Measurements from ENCODE around the gene PRICKLE4.

The PRICKLE4 gene, protein sequence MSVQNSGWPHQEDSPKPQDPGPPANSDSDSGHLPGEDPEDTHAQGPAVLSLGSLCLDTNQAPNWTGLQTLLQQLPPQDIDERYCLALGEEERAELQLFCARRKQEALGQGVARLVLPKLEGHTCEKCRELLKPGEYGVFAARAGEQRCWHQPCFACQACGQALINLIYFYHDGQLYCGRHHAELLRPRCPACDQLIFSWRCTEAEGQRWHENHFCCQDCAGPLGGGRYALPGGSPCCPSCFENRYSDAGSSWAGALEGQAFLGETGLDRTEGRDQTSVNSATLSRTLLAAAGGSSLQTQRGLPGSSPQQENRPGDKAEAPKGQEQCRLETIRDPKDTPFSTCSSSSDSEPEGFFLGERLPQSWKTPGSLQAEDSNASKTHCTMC

DNA sequence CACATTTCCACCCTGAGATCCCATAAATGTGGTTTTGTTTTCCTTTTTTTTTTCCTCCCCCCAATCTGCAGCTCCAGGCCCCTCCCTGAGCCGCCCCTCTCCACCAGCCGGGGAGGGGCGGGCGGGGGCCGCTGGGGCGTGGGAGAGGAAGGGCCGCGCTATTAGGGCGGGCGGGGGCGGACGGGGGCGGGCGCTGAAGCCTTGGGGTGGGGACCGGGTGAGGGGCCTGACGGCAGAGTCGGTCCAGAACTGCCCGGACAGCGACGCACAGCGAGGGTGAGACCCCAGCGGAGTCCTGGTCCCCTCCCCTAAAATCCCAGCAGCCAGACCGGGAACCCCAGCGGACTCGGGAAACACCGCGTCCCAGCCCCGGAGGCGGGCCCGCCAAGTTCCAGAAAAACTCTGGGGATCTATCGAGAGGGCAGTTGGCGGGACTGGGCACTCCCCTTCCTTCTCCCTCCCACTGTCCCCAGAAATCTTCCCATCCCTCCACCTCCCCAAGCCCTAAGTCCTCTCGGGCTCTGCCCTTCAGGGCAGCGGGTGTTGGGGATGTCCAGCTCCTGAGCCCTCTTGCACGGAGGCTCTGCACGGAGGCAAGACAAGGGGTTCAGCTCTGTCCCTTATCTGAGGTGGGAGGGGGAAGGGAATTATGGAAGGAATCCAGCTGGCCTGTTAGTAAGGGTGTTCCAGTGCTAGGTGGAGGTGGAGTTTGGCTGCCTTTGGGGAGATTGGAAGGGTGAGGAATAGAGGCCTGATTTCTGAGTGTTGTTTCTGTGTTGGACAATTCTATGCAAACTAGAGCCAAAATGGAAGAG lies at the start of gene PRICKLE4:
PRICKLE4 (plus strand) TSS at position 232 of the 815 bp plus-strand sequence. CDS start 2,692 bp downstream, outside the sequence.
- FAIRE-seq: no peak

DNA sequence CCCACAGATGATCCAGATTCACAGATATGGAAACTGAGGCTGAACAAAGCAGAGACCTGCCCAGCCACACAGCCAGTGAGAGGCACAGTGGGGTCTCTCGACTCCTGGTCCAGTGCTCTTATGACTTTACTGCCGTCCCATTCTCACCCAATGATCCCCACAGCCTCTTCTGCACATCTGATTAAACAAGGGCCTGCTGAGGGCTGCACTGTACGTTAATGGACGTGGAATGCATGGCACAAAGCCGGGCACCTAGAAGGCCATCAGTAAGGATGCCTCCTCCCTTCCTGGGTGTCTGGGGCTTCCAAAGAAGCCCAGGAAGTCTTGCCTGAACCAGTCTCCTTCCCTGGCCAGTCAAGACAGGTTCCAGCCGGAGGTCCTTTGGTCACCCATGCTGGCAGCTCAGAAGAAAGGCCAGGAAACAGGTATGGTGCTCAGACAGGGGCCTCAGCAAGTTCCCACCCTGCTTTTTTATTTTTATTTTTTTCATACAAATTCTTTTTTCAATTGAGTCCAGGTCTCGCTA lies 49.0 kb upstream of the PRICKLE4 start:
- FAIRE-seq: no peak

DNA sequence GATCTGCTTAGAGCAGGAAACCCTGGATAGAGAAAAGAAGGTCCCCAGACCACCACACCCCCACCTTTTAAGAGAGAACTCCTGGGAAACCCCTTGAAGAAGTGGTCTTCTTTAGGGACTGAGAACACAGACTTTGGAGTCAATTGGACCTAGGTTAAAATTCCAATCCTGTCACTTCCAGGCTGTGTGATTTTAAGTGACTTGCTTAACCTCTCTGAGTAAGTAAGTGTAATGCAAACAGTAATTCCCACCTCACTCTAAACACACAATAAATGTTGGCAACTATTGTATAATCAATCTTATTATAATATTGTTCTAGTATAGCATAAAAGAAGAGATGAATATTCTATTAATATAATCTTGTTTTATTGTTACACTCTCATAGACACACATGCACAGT lies 48.4 kb upstream of the PRICKLE4 start:
- FAIRE-seq: no peak

DNA sequence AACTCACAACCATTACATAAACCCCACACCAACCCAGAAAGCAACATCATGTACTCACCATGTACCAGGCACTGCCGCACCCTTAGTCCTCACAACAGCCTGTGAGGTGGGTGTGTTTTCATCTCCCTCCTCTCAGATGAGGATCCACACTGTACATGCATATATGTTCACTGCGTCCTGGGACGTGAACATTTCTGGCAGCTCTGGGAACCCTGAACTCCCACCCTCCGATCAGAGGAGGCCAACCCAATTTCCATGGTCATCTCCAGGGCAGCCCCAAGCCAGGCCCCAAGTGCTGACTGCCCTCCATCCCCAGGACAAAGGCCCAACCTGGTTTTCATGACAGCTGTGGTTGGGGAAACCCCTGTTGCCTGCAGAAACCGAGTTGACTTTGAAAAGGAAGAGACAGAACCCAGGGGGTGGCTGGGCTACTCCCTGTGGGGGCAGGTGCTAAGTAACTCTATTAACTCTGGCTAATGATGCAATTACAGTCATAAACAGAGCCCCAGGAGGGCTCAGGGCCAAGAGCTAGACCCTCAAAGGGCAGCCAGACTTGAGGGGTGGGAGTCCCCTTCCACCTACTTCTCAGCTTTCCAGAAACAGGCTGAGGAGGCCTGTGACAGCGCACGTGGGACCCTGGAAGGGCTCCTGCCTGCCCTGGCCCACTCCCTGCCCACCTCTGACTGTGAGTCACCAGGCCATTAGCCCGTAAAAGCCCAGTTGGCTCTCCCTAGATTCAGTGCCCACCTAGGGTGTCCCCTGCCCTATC lies 47.8 kb upstream of the PRICKLE4 start:
- no peak for FAIRE-seq

DNA sequence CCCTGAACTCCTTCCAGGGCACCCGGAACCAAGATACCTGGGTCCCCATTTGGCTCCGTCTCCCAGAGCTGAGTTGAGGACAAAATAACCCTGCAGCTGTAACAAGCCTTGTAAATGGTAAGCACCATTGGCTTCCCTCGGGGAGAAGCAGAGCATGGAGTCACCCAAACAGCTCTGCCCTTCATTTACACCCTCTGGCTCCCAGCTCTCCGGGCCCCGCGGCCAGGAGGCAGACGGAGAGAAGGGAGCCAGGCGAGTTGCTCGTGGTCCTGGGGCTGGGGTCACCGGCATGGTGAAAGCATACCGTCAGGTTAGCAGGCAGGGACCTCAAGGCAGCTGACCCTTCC lies 47.2 kb upstream of the PRICKLE4 start:
- no peak for FAIRE-seq

DNA sequence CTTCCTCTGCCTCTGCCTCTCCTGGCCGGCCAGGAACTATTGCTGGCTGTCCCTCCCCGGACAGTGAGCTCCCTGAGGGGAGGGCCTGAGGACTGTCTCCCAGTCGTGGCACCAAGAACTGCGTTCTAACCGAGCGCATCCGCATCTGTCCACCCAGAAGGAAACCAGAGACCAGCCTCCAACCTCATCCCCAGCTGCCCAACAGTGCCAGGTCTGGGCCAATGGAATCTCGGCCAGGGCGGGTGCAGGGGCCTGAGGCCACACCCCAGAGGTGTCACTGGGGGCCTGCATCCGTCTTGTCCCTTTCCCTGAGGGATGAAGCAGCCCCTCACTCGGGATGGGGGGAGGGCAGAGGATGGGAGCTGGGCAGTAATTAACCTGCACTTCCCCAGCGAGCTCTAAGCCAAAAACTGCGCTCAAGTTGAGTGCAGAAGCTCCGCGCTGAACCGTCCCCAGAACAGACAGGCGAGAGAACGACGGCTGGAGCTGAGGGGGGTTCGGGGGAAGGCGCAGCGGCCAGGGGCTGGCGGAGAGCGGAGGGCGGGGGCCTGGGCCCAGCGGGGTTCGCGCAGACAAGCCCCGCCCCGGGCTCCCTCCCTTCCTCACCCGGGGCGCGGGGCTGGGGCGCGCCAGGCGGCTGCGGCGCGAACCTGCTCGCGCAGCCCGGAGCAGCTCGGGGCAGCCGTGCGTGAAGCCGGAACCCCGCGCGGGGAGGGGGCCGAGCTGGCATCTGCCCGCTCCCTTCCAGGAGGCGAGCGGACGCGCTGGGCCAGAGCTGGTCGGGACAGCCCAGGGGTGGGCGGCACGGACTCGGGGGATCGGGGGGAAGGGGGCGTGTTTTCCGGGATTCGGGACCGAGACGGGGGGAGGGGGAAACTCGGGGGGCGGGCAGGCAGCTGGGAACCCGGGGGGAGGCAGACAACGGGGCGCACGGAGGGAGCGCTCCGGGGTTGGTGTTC lies 46.6 kb upstream of the PRICKLE4 start:
- no peak for FAIRE-seq

DNA sequence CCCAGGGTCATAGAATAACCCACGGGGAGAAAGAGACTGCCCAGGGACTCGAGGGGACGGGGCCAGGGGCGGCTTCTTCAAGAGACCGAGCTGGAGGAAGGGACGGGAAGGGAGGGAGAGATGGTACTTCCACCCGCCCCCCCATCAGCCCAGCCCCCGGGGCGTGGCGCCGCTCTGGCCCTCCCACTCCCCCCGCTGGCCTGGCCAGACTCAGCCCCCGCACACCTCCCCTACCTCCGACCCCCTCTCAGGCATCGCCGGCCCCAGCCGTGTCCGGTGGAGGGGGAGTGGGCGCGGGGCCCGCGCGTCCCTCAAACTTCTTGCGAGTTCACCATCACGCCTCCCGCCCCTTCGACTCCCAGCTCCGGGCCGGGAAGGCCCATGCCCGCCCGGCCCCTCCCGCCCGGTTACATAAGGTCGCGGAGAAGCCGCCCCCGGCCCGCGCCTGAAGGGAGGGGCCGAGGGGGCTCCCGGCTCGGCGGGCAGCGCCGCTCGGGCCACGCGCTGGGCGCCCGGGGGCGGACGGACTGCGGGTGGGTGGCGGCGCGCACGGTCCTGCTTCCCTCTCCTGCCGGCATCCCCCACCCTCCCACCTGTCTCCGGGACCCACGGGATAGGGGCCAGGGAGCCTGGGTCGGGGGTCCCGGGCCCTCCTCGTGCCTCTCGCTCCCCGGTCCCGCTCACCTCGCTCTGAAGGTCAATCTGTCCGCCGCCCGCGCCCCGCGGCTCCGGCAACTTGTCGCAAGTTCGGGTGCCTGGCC lies 45.7 kb upstream of the PRICKLE4 start:
- FAIRE-seq: no peak

DNA sequence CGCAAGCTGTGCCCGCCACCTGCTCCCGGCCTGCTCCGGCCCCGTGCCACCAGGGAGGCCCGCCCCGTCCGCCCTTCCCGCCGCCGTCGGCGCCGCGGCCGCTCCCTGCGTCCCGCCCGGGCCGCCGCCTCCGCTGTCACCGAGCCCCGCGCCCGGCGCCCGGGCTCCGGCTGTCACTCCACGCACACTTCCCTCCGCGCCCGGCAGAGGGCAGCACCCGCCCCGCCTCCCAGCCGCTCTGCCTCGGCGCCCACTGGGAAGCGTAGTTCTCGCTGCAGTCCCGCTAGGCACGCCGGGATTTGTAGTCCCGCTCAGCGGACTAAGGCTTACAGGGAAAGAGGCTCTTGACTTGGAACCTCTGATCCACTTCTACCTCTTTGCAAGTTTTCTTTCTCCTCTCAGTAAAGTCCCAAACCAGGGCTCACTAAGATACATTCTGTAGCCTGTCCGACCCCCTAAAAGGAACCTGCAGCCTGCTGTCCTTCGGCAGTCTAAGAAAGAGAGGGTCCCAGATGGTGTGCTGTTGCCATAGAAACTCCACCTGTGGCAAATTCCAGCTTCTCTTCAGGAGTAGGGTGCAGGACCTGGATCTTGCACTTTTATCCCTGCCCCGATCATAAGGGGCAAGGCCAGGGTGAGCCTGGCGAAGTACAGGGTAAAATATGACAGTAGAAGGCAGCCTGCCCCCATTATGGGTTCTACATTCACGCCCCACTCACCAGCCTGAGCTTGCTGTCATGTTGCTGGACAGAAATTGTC lies 45.0 kb upstream of the PRICKLE4 start, which contains the start of gene TFEB:
TFEB (minus strand) TSS at position 182 of the 759 bp plus-strand sequence. CDS start 44,395 bp downstream, outside the sequence.
- no peak for FAIRE-seq

DNA sequence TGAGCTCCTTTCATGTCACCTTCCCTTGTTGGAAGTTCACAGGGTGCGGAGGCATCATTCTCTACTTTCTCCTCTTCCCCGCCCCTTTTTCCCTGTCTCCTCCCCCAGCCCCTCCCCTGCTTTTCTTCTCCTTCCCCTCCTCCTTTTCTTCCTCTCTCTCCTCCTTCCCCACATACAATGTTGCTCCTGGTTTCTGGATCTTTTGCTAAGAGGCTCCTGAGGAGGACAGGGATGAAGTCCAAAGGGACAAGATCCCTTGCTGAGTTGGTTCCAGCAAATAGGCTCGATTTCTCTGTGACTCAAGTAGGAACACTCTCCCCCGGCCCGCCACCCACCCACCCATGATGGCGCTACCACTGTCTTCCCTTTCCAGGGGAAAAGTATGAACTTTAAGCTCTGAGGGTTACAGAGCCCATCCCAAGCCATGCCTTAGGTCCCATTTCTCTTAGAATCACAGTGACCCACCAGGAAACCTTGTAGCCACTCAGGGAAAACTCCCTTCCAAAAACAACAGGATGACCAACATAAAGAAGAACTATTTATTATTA lies 44.3 kb upstream of the PRICKLE4 start:
- no peak for FAIRE-seq

DNA sequence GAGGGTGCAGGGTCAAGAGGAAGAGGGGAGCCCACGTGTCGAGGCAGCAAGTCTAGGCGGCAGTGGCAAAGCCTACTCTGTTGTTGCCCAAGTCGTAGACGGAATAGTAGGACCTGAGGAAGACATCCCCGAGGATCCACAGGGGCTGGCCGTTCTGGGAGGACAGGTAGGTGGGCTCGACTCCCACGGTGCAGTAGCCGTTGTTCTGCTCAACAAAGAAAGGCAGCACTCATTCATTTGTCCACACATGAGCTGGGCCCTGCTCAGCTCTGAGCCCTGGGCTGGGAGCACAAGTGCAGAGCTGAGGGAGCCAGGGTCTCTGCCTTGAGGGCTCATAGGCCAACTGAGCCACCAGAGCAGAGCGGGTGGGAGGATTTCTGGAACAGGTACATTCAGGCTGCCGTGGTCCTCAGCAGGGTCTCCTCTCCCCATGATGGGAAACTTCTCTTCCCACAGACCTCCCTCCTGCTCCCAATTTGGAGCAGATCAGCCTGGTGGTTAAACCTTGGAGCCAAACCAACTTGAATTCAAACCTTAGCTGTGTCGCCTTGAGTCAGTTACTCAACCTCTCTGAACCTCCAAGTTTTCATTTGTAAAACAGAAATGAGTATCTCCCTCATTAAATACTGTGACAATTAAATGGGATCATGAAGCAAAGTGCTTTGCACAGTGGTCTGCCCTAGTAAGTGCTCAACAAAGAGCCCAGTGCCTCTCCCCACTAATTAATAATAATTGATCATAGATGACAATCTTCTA lies 43.6 kb upstream of the PRICKLE4 start:
- no peak for FAIRE-seq

DNA sequence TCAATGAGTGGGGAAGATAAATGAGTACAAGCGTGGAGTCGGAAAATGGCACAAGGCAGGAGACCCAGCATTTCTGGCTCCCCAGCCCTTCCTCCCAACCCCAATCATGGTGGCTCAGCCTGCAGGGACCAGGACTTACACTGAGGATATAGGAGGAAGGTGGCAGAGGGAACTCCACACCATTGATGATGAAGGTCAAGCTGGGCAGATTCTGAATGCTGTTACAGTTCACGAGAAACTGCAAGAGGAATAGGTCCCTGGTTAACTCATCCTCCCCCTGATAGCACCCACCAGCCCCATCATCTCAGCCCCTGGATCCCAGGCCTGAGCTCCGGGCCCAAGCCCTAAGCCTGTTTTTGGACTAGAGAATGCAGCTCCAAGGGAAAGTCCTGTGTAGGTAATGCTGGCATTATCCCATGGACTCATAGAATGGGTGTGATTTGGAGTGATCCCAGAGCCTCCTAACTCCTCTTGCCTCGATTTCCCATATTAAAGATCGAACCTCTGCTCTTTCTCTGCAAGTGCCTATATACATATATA lies 42.9 kb upstream of the PRICKLE4 start:
- no peak for FAIRE-seq

DNA sequence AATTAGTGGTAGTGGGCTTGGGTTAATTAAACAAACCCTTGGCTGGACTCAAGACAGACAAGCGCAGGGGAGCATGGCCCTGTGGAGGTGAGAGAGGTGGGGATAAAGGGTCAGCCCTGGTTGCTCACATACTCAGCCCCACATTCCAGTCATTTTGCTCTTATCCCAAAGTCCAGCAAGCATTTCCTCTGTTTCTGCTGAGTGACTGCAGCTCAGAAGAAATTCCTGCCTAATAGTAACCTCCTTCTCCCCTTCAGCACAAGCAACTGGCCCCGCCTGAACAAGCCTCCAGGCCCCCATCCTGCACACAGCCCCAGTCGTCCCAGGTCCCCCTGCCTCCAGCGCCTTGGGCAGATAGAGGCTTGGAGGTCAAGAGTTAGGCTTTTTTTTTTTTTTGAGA lies 41.5 kb upstream of the PRICKLE4 start:
- no peak for FAIRE-seq

DNA sequence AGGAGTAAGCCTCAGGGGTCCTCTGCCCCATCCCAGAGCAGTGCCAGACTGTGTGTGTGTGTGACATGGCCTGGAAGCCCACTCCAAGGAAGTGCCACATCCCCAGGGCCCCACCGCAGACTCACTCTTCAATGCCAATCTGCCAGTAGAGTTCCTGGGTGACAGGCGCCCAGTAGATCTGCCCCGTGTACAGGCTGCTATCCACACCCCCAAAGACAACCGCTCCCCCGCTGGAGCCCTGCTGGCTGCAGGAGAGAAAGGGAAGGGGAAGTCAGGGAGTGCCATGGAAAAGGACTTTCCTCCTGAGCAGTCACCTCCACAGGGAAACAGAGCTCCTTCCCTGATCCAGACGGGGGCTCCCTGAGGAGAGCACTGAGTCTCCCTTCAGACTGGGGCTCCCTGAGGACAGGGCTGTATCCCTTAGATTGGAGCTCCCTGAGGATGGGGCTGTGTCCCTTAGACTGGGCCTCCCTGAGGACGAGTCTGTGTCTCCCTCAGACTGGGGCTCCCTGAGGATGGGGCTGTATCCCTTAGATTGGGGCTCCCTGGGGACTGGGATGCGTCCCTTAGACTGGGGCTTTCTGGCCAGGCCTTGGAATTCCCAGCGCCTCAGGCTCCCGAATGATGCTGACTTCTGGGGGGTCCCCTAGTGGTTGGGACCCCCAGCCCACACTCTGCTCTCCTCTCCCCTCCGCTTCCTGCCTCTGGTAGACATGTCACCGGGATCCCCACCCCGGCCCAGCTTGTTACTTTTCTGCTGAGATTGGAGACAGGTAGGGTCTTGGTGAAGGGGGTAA lies 40.0 kb upstream of the PRICKLE4 start:
- no peak for FAIRE-seq

DNA sequence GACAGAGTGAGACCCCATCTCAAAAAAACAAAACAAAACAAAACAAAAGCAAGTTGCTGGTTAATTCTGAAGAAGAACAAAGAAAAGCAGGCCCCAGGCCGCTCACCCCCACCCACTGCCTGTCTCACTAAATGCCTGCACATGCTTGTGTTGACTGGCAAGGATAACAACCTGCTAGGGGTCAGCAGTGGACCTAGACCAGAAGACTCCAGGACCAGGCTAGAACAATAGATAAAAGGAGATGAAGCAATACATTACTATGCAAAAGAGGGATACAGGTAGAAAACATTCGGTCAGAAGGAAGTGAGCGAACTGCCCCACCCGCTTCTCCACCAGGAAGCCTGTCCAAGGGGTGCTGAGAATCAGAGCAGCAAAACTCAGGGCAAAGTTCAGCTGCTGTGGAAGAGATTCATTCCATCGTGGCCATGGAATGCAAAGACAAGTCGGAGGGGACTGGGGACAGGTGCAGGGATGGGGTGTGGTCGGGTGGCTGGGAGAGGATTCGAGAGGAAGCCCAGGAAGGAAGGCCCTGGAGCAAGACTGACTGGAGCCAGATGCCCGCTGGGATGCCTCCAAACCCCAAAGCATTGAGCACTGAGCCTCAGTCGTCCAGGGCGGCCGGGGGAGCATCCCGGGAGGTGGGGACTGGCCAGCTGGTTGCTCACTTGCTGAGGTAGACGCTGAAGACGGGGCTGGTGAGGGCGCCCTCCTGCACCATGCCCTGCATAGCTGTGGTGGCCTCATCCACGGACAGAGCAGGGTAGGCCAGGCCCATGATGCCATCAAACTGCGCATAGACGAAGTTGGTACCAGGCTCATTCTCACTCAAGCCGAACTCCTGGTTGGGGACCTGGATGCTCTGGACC lies 38.7 kb upstream of the PRICKLE4 start:
- FAIRE-seq: no peak

DNA sequence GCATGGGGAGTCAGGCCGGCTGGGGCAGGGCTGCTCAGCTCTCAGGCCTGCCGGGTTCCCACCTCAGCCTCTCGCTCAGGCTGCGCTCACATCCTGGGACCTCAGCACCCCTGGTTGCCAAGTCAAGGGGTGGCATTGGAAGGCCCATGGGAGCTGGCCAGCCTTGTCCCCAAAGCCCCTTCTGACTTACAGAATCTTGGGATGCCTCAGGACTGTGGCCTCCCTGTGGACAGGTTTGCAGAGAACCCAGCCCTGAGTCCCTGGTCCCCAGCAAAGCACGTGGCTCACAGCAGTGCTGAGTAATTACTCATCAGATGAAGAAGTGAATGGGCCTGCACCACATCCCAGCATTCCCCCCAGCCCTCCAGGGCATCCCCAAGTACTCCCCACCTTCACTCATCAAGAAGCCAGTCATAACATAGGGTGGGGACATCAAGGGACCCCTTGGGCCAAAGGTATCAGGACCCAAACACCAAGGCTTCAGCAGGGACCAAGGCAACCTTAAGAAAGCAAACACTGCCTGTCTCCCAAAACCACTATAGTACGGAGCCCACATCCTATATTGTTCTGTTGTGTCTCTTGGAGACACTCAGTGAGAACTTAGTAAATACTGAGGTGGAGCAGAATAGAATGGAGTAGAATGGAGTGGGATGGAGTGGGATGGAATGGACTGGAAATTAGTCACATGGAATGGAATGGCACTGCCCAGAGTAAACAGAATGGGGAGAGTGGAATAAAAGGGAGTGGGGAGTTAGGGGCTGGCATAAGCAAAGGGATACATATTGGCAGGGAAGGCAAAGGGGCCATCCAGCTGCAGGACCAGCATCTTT lies 37.0 kb upstream of the PRICKLE4 start:
- FAIRE-seq: no peak

DNA sequence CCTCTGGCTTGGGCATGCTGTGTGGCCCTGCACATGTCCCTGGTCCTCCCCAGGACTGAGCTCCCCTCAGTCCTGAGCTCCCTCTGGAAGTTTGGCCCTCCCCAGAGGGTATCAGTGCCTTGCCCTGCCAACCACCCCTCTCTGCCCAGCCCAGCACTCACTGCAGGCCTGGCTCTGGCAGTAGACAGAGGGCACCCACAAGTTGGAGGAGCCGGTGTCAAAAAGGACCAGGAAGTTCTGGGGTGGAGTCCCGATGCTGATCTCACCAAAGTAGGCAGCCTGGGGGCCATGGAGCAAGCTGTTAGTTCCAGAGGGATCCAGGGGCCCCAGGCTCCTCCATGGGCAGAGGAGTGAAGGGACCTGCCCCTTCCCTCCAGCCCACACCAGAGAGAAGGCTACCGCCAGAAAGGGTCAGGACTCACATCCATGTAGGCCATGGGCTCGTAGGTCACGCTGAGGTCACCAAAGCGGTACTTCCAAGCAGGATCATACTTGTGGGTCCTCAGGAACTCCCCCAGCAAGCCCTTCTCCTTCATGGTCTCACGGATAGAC lies 36.3 kb upstream of the PRICKLE4 start:
- FAIRE-seq: no peak
